ENCODE measurements around the gene ARID3A. TPM values are rescaled to one million over a fixed set of nuclear protein-coding genes. Genes with fewer than 3 reads are reported as not detected.
A peak's percentile ranks its signal among the peaks of the same experiment; 100 is the strongest.

The ARID3A gene
- total RNA-seq, 3 donors from 2014 or later, result 10.1 to 16.0 (median 14.5) TPM

DNA sequence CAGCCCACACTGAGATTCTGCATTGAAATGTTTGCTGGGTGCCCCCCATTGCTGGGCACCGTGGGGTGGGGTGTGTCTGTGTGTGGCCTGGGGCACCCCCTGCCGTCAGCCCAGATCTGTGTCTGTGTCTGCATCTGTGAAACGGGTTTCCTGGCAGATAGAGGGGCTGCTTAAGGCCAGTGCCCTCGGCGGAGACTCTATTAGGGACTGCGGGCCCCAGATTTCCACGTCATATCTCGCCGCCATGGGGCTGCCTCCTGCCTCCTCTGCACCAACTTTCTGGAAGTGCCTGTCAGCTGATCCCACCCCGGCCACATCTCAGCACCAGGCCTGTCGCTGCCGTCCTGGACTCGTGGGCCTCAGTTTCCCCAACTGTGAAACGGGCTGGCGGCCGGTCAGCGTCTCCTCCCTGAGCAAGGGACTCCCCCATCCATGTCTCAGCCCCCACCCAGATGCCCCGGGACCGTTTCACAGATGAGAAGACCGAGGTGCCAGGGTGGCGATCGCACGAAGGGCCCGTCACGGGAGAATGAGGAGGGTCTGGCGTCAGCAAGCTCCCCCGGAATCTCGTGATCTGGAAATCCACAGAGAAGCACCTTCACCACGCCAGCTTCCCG lies 21.4 kb downstream of the ARID3A start:
- TF ChIP-seq CTCF (IDR thresholded peaks at IDR 0.05), result no peak
- no peak overlapping the region for H3K4me3 ChIP-seq
- no peaks in the 10 kb centered on the region for H3K36me3 ChIP-seq (ENCODE audit: low read depth)
- ATAC-seq (no peak), DNase-seq (peak in 1 of 3 donors; percentile 48)
- H3K9me3 ChIP-seq, result no peaks in the 10 kb centered on the region
- peaks cover 10% of the 10 kb centered on the region for H3K4me1 ChIP-seq (ENCODE audit: low read depth)
- intact Hi-C loops (cut with DNase I, micrococcal nuclease), result no loop called here

DNA sequence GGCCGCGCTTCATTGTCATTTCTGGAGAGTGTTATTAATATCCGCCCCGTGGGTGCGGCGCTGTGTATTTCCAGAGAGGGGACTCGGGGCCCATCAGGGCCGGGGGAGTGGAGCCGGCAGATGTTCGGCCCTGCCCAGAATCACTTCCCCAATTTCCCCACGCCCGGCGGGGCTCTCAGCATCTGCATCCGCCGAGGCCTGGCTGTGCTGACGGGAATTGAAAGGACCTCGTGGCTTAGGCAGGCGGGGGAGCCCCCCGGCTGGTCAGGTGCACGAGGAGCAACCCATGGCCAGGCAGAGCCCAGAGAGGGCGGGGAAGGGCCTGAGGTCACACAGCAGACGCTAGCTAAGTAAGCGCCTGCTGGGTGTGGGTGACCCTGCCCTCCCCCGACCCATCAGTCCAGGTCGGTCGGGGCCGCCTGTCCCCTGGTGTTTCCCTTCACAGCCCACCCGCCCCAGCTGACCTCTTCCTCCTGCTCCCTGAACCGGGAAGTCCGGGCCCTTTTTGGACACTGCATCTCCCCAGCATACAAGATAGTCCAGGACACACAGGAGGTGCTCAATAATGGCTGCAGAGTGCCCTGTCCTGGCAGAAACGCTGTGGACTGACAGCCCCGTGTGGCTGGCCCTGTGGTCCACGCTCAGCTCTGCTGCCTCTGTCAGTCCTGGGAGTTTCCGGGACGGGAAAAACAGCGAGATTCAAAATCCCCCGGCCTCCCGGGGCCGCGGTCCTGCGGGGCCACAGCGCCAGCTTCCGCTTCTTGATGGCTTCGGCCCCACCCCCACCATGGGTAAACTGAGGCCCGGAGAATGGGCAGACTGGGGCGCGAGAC lies 22.1 kb downstream of the ARID3A start:
- Histone ChIP-seq H3K4me1 (ENCODE audit: low read depth) (peaks cover 16% of the 10 kb centered on the region), H3K9me3 (no peaks in the 10 kb centered on the region), H3K4me3 (no peak overlapping the region), H3K36me3 (ENCODE audit: low read depth) (no peaks in the 10 kb centered on the region)
- no peak for TF ChIP-seq CTCF (IDR thresholded peaks at IDR 0.05)
- intact Hi-C loops (cut with DNase I, micrococcal nuclease), result no loop called here
- ATAC-seq (peak; percentile 46), DNase-seq (peak; percentile 65 to 87 (median 69))

DNA sequence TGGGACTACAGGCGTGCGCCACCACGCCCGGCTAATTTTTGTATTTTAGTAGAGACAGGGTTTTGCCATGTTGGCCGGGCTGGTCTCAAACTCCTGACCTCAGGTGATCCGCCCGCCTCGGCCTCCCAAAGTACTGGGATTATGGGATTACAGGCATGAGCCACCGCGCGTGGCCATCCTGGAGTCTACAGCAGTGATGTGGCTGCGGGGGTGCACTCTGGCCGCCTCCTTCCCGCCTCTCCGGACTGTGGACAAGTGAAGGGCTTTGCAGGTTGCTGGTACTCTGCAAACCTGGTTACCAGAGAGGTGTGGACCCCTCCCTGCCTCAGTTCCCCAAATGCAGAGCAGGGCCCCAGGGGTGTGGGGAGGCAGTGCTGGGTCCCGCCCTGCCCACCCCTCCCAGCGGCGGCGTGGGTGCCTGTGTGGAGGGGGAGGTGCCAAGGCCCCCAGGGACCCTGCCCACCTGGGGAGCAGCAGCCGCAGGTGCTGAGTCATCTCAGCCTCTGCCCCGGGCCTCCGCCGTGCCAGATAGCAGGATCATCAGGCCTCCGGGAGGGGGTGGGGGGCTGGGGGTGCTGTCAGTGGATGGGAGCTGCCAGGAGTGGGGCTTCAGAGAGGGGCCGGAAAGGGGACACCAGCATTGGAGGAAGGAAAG lies 23.1 kb downstream of the ARID3A start:
- Histone ChIP-seq H3K4me1 (ENCODE audit: low read depth) (peaks cover 26% of the 10 kb centered on the region), H3K36me3 (ENCODE audit: low read depth) (no peaks in the 10 kb centered on the region), H3K4me3 (no peak overlapping the region), H3K9me3 (no peaks in the 10 kb centered on the region)
- ATAC-seq, result no peak
- intact Hi-C loops (cut with DNase I, micrococcal nuclease), result no loop called here
- peak in 2 of 3 donors; percentile 28 to 53 for DNase-seq
- TF ChIP-seq CTCF (IDR thresholded peaks at IDR 0.05), result no peak

- H3K4me3 ChIP-seq, result no peak overlapping the region
- no peaks in the 10 kb centered on the region for H3K9me3 ChIP-seq
- intact Hi-C loops (cut with DNase I, micrococcal nuclease), result no loop called here
- DNase-seq, result no peak
- no peak for TF ChIP-seq CTCF (IDR thresholded peaks at IDR 0.05)
- H3K4me1 ChIP-seq (ENCODE audit: low read depth), result peaks cover 20% of the 10 kb centered on the region
- H3K36me3 ChIP-seq (ENCODE audit: low read depth), result no peaks in the 10 kb centered on the region
- ATAC-seq, result no peak
These were observed 24.7 kb downstream of the ARID3A start for GRCh38 chr19:950352-951066.

GRCh38 chr19:952049-952679 lies 26.3 kb downstream of the ARID3A start:
- Histone ChIP-seq H3K4me1 (ENCODE audit: low read depth) (peaks cover 28% of the 10 kb centered on the region), H3K36me3 (ENCODE audit: low read depth) (no peaks in the 10 kb centered on the region), H3K4me3 (no peak overlapping the region), H3K9me3 (no peaks in the 10 kb centered on the region)
- ATAC-seq, result no peak
- intact Hi-C loops (cut with DNase I, micrococcal nuclease), result no loop called here
- DNase-seq, result no peak
- no peak for TF ChIP-seq CTCF (IDR thresholded peaks at IDR 0.05)
